Measurements from ENCODE around the gene PTGFRN.
"Not testable (repeated sequence)": the region's sequence is repeated elsewhere in the genome, so short reads cannot be mapped to it uniquely, and the experiment has no call there.

The PTGFRN gene

DNA sequence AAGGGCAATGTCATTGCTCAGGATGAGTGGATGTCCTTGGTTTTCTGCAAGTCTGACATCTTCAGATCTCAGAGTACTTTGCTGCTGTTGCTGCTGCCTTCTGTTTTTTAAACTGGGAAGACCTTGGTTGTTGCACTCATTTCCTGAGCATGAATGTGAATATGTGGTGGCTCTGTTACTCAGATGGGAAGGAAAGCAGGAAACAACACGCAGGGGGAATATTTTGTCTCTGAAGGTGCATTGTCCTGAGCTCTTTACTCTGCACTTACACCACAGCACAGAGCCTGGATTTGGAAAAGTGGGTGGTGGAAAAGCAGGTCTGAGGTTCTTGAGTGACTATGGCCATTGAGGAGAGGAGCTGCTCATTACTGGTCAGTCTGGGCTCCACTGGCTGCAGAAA lies 36.3 kb downstream of the PTGFRN start:
- DNase-seq: no peak

DNA sequence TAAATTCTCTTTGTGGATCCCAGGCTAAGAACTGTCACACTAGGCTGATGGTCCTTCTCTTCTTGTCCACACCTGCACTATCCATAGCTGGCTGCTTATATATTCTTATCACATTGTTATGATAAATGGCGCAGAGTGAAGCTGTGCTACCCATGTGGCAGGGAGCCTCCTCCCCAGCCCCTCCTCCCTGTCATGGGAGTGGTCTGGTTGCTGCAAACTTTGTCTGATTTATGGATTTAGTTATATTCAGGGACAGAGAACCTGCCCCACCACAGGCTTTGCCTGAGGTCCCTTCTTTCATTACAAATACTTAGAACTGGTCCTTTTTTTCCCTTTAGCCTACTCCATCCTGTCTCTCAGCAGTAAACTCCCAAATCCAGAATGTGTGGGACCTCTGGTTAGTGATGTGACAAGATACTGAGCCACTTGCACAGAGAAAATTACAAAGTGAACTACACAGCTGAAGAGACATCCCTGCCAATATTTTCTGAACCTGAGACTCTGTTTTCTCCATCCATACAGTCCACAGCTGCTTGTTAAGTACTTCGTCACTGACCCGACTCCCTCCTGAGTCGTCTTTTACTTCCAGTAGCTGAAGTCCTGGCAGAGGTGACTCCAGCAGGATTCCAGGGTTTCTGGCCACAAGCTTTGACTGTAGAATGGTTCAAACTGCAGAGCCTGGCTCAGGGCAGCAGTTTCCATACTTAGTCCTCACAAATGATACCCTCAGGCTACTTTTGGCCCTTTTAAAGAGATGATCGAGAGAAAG lies 37.6 kb downstream of the PTGFRN start:
- DNase-seq: no peak

DNA sequence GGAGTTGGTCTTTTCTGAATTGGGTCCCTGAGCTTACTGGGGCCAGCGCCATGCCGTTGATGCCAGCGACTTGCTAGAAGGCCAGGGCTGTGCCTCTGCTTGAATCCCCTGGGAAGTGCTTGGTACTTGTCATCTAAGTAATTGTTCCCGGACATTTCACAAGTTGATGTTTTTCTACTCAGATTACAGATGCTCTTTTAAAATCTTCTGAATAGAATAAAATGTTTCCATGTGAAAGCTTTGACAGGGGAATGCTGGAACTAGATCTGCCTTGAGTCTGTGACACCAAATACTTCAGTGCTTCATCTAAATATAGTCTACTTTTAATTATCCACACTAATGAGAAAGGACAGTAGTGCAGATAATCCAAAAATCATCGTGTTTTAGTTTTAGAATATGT lies 38.3 kb downstream of the PTGFRN start:
- DNase-seq: no peak

DNA sequence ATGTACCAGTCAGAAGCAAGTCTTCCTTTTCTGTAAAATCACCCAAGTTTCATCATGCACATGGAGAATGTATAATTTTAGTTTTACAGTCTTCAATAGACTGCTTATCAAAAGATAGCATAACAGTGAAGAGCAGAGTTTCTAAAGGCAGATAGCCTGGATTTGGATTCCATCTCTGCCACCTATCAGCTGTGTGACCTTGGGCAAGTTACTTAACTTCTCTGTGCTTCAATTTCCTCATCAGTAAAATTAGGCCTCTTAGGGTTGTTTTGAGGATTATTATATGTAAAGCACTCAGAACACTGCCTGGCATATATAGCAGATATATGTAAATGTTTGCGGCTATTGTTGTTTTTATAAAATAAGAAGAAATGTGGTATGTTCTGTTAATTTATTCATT lies 38.9 kb downstream of the PTGFRN start:
- no peak for DNase-seq

DNA sequence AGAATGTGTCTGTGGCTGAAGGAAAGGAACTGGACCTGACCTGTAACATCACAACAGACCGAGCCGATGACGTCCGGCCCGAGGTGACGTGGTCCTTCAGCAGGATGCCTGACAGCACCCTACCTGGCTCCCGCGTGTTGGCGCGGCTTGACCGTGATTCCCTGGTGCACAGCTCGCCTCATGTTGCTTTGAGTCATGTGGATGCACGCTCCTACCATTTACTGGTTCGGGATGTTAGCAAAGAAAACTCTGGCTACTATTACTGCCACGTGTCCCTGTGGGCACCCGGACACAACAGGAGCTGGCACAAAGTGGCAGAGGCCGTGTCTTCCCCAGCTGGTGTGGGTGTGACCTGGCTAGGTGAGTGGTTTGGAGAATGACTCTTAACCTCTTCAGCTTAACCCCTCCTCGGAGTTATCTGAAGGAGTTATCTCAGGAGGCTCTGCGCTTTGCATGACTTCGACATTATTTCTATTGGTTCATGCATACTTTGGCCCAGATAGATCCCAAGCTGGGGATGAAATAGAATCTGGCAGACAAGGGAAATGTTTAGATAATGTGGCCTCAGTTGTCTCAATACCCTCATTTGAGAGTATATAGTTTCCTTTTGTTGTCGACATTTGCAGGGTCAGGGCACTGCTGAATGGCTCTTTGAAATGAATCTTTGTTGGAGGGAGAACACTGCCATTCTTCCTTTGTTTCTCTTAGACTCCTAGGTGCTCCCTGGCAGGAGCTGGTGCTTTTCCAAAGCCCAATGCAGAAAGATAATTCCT lies 39.7 kb downstream of the PTGFRN start:
- no peak for DNase-seq

DNA sequence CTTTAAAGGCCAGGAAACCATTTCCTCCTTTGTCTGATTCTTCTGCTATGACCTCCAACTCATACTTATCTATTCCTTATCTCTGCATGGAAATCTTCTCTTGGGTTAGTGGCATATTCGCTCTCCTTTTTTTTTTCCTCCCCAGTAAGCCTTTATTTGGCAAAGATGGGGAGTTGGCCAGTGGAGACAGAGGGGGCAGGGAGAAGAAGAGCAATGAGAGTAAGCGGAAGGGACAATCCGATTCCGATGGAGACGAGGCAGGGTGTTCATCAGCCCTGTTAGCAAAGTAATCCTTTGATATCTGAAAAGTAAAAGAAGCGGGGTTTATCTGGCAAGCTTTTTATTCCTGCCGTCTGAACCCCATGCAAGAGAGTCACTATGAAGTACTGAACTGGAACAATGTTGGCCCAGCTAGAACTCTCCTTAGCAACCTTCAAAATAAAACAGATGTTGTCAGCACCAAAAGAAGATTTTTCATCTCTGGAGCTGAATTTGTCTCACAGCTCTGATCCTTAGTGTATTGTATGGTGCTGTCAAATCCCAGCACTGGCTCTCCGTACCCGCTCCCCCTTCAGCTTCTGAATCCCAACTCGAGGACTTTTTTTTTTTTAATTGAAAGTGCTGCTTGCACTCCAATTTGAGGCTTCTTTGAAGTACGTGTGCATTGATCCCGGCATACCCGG lies 40.9 kb downstream of the PTGFRN start:
- no peak for DNase-seq

DNA sequence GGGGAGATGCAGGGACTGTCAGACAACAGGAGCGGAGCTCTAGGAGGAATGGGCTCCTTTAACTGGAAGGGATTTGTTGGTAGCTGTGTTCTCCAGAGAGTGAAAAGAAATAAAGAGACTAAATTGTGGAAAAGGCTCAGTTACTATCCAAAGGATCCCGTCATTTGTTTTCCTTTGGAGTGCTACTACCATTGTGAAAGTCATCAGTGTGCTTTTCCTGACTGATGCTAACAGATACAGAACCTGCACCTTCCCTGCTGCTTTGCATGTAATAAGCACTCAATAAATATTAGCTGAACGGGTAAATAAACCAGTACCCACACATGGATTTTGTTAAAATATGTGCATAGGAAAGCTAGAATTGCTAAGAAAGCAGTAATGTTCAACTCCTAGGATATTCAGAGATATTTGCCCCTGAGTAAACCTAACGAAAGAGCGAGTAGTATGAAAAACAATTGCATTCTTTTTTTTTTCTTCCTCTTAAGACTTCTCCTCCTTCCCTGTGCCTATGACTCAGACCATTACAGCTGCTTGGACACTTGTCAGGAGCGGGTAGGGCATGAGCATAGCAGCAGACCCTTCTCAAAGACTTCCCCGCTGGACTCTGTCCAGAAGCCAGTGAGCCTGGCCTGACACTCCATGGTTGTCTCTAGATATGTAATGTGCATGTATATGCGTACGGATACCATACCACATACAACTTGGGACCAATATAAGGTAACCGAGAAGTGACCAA lies 41.7 kb downstream of the PTGFRN start:
- no peak for DNase-seq

DNA sequence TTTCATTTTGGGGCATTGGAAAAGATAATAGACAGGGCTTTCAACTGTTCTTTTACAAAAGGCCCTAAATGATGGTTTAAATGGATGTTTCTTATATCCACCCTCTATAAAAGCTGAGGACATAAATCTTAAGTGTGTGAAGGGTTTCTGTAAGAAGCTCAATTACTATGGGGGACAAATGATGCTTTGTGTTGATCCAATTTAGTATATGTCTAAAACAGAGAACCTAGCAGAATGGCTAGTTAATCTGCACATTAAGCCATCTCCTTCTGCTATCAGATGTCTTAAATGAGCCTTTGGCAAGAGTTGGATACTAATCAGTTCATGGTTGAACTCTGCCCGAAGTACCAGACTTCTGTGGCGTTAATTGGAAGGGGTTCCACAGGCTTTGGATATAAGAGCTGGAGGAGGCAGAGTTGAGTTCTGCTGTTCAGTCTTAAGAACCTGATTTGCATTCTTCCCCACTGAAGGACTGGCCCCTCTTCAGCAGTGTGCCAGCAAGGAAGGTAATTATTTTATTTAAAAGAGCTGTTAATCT lies 43.1 kb downstream of the PTGFRN start:
- DNase-seq: no peak

DNA sequence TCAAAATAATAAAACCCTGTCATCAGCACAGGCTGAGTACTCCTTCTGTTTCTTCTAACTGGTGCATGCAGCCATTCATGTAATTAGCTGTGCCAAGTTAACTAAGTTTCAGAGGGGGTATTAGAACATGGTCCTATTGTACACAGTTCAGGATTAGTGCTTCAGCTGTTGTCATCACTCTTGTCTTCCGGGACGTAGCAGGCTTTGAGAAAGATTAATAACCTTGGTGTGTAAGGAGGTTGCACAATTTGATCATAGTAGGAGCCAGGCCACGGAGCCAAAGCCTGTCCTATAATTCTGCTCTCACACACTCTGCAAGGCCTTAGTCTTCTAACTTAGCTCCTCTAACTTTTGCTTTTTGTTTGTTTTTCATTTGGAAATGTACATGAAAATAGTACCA lies 44.7 kb downstream of the PTGFRN start:
- DNase-seq: no peak

DNA sequence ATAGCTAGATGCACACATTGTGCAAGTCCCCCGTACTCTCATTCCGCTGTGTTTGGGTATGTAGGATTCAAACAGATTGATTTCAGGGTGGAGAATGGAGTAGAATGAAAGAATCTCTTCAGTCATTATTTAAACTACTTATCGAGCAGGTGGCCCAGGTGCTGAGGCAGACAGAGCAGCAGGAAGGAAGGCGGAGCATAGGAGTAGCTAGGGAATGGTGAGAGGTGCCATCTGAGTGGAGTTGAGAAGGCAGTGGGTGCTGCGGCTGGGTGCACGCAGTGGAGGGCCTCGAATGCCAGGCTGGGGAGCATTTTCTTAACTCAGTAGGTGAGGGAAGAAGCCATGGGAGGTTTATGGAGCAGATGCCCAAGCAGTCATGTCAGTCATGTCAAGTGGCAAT lies 46.7 kb downstream of the PTGFRN start:
- no peak for DNase-seq

DNA sequence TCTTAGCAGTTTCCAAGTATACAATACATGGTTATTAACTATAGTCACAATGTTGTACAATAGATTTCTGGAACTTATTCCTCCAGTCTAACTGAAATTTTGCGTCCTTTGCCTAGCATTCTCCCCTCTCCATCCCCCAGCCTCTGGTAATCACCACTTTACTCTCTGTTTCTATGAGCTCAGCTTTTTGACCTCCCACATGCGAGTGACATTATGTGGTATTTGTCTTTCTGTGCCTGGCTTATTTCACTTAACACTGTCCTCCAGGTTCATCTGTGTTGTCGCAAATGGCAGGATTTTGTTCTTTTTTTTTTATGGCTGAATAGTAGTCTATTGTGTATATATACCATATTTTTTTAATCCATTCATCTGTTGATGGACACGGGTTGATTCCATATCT lies 47.9 kb downstream of the PTGFRN start:
- no peak for DNase-seq

DNA sequence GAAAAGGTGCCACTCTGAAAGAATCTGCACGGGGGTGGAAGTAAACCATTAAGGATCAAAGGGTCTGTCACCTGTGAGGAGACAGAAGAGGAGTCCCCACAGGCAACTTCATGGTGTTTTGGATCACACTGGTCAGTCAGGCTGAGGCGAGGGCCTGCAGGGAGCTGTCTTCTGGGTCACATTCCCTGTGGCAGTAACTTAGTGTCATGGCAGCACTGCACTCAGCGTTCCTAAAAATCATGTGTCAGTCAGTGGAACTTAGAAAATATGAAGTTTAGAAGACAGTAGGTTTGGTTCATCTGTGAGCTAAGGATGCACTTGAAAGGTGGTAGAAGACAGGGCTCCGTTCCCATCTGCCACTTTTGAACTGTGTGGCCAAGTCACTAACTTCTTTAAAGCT lies 48.4 kb downstream of the PTGFRN start:
- DNase-seq: no peak

DNA sequence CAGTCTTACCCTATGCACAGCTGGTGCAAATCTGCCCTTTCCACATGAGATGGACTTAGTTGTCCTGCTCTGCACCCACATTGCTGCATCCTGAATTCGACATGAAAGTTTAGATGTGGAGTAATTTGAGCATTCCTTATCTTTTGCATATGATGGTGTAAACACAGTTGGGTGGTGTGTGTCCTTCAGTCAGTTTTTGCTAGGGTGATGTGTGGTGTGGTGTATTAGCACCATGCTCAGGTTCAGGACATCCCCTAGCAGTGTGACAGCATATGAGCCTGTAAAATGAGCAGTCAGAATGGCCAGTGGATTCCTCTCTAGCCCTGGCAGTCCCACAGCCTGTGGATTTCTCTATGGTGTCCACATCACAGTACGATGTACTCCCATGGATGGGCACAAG lies 49.3 kb downstream of the PTGFRN start:
- no peak for DNase-seq

DNA sequence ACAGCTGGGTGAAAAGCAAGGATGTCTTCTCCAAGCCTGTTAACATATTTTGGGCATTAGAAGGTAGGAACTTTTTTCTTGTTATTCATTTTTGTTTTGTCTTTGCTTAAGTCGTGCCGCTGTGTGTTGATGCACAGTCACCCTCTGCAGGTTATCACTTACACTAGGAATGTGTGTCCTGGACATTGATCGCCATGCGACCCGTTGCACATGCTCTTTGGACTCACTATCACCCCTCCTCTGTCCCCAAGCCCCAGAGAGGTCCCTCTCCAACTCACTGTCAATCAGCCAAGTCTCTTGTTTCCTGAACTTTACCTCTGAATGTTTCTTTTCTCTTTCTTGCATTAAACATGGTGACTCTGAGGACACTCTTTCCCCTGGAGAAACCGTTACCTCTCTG lies 51.9 kb downstream of the PTGFRN start:
- no peak for DNase-seq

DNA sequence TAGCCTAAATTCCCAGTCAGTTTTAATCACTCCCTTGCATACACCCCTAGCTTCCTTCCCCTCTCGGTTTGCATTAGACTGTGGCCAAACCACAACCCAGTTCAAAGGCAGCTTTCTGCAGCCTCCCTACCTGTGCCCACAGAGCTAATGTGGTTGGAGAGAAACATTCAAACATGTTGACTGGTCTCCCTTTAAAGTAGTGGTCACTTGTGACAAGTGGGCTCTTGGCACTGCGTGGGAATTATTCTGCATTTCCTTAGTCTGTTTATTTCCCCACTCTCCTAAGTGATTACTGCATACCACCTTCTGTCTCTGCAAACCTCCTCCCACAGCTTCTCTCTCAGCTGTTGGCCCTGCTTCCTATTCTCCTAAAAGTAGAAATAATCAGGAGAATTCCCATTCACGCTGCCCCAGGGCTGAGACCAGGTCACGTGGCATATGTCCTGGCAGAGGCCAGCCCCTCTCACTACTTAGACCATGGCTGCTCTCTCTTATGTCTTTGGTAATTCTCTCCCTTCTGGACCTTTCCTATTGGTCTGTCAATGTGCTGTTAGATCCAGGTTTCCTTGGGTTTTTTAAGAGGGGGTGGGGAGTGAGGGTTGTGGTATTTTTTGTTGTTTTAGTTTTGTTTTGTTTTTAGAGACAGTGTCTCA lies 53.4 kb downstream of the PTGFRN start:
- no peak for DNase-seq

DNA sequence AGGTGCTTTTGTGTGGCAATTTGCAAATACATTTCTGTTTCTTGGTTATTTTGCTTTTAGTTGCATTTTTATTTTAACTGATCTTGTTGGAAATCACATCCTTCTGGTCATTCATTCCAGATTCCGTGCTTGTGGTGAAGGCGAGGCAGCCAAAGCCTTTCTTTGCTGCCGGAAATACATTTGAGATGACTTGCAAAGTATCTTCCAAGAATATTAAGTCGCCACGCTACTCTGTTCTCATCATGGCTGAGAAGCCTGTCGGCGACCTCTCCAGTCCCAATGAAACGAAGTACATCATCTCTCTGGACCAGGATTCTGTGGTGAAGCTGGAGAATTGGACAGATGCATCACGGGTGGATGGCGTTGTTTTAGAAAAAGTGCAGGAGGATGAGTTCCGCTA lies 57.1 kb downstream of the PTGFRN start:
- DNase-seq: no peak

DNA sequence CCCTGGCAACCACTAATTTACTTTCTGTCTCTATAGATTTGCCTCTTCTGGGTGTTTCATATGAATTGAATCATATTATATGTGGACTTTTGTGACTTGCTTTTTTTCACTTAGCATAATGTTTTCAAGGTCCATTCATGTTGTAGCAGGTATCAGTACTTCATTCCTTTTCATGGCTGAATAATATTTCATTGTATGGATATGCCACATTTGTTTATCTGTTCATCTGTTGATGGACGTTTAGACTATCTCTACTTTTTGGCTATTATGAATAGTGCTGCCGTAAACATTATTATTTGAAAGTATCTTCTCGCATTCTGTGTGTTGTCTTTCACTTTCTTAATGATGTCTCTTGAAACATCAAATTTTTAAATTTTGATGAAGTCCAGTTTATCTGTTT lies 59.0 kb downstream of the PTGFRN start:
- no peak for DNase-seq

DNA sequence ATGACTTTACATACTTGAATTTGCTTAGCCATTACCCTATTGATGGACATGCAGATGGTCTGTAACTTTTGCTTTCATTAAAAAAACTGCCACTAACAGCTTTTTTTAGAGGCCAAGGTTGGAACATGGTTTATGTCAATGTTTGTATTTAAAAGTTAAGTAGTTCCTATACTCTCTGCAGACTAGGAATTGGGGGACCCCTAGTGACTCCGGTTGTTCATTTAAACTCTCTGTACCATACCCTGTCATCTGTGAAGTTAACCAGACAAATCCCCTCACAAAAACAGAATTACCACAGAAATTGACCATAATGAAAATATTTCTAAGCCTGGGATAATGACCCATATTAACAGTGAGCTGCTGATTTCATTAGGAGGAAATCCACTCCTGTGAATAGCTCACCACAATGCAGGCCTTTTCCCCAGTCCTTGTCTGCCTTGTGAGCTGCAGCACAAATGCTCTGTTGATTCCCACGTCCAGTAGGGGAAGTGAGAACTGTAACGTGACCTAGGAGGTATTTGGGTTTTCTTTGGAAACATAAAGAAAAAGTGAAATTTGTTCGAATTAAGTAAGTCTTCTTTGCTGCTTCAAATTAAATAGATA lies 61.6 kb downstream of the PTGFRN start:
- no peak for DNase-seq

DNA sequence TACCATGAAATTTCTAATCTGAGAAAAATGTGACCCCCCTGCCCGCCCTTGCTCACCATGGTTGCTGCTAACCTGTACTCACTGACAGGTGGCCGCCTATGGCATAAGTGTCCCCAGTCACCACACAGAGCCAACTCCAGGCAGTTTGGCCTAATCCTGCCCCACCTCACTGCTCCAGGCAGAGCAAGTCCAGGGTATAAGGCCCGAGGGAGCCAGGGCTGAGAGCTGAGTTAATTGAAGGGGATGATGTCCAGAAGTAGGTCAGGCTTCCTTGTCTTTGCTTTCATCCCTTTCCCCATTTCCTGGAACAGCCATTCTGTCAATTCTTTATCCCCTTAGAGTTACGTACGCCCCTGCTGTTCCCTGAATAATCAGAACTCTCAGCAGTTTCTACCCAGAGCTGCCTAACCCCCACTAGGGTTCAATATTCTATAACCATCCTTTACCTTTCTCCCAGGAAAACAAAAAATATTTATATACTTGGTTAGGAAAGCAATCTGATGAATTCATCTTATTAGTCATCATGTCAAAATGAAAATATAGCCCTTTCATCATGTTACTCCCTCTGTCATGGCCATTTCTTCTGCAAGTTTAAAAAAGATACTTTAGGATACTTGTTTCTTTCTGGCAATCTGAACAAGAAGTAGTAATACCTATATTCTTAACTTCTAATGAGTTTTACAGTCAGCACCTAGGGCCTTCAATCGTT lies 62.4 kb downstream of the PTGFRN start:
- no peak for DNase-seq

DNA sequence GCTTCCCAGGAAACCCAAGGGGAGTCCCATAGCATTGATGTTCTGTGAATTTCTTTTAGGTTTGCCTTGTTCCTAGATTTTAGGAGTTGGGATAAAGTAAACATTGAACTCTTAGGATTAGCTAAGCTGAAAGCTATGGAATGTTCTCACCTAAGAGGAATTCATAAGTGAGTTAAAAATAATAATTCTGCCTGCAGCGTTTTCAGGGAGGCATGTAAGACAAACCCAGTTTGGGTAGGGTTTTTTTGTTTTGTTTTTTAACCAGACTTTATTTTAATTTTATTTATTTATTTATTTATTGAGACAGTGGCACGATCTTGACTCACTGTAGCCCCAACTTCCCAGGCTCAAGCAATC lies 62.9 kb downstream of the PTGFRN start:
- DNase-seq: no peak

DNA sequence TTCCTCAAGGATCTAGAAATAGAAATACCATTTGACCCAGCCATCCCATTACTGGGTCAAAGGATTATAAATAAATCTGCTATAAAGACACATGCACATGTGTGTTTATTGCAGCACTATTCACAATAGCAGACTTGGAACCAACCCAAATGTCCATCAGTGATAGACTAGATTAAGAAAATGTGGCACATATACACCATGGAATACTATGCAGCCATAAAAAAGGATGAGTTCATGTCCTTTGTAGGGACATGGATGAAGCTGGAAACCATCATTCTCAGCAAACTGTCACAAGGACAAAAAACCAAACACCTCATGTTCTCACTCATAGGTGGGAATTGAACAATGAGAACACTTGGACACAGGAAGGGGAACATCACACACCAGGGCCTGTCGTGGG lies 70.6 kb downstream of the PTGFRN start:
- DNase-seq: not testable (repeated sequence)
